T-helper 22 cell (primary cell): Measurements from ENCODE around the gene NATD1.
"Not testable (repeated sequence)": the region's sequence is repeated elsewhere in the genome, so short reads cannot be mapped to it uniquely, and the experiment has no call there.

Source experiments
- DNase-seq: peaks from one replicate; pipeline ENCODE4 v3.0.0-alpha.2; 2020; ENCODE audit warnings: low read depth

The NATD1 gene

DNA sequence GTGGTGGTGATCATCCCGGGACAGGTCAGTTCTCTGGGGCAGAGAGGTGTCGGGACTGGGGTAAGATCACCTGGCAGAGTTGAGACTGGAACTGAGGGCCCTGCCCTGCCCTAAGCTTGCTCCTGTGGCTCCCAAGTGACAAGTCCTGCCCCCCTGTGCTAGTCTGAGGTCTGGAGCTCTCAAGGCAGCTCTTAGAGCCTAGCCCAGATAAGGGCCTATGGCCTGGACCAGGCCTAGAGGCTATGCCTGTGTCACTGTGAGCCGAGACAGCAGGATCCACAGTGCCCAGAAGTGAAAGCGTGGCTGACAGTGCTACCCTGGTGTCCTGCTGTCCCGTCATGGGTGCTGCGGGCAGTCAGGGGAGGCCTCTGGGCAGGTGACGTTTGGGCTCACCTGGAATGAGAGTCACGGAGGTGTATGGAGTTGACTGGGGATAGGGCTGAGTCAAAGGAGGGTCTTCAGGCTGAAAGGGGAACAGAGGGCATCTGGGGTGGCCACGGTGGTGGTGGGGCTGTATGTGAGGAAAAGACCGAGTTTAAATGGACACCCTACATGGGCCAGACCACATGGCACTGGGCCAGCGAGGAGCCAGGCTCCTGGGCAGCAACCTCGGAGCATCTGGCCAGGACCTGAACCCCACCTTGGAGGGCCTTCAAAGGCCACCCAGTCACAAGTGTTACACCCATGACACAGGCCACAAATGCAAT lies 5.5 kb downstream of the NATD1 start:
- no peak for DNase-seq

DNA sequence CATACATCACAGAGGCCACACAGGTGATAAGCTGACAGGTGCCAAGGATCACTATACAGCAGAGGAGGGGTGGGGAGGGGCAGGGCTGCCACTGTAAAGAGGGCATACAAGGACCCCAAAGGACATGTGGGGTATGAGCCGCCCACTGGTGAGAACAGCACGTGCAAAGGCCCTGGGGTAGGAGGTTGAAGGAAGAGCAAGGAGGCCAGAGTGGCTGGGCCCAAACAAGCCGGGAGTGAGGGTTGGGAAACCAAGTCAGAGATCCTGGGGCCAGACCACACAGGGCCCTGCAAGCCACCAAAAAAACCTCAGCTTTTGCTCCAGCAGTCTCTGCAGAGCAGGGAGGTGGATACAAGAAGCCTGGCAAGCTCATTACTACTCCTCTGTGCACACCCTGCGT lies 6.5 kb downstream of the NATD1 start:
- no peak for DNase-seq

DNA sequence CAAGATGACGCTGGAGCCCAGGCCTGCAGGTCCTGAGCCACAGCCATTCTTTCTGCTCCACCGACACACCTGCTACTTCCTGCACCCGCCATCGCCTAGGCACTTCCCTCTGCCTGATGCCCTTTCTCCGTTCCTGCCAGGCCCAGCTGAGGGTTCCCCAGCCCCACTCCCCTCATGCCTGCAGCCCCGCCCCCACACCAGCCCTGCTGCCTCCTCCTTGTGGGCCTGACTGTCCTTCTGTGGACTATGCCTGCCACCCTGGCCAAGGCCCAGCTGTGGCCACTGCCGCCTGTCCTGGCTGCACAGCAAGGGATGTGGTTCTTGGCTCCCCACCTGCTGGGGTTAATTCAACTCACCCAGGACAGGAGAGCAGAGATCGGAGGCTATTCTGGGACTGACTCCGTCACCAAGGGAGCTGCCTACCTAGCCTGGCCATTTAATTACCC lies 7.5 kb downstream of the NATD1 start:
- no peak for DNase-seq

DNA sequence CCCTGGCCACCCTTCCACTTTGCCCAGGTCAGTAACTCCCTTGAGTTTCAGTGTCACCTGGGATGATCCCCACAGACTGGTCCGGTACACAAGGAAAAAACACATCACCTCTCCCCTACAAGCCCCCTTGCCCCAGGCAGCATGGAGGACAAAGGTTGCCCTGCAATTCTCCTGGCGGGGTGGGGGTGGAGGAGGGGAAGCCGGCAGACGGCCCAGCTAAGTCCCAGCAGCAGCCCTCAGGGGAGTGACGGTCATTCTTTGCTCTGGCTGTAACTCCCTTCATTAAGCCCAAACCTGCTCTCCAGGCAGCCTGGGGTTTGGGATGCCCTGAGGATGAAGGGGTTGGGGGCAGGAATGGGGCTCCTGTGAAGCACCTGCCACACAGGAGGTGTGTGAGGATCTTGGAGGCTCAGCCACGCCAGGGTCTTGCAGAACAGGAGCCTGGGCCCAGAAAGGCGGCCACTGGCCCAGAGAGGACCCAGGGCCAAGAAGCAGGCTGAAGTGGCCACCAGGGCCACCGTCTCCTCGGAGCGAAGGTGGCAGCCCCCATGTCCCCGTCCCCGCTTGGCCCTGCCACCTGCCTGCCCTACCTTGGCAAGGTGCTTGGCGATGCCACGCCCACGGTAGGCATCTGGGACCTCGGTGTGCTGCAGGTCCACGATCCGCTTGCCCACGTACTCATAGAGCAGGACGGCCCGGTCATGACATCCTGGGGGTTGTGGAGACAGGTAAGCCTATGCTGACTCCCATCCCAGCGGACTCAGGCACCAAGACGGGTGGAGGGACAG lies 9.5 kb downstream of the NATD1 start:
- DNase-seq = no peak

DNA sequence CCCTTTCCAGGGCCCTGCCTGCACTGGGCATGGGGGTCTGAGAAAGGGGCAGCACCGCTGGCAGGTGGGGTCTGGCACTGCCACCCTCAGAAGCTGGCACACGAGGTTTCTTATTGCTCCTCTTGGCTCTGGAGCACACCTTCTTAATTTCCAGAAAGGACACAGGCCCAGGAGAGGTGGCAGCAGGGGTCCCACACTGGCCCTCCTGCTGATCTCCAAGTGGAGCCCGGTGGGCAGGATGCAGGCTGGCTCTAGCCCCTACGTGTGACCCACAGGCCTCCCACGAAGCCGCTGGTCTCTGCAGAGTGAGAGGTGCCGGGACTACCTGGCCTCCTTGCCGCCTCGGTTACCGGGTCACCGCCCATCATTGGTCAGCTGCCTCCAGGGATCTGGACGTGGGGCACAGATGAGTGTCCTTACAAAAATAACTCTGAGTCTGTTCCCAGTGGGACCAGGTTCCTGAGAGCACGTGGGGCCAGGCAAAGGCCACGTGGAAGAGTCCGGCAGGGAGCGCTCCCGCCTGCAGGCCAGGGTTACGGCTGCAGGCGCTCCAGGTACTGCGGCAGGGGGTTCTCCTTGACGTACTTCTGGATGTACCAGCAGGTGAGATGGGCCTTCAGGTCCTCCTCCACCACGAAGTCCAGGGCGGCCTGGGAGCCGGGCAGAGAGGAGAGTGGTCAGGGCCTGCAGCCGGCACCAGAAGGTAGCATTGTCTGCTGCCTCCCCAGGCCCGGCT lies 10.3 kb downstream of the NATD1 start:
- DNase-seq = no peak

DNA sequence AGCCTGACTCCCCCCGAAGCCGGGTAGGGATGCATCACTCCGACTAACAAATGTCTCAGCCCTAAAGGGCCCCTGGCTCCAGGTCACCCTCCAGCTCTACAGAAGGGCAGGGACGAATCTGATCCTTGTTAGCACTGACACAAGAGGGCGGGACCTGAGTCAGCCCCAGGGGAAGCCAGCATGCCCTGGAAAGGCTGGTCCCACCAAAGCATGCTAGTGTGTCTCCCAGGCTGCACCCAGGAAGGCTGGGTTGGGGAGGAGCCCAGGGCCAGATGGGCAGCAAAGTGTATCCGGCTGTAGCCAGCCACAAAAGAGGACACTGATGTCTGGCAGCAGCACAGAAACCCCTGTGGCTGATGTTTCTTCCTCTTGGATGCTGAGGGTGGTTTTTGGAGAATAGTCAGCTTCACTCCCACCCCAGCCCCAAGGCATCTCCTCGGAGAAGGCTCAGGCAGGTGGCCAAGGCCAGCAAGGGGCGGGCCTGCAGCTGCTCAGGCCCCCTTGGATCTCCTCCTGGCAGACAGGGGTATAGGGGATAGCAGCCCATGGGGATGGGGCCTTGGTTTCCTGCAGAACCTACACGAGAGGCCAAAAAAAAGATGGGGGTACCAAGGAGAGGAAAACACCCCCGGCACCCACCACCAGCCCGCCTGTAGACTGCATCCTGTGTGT lies 11.0 kb downstream of the NATD1 start:
- DNase-seq = no peak

DNA sequence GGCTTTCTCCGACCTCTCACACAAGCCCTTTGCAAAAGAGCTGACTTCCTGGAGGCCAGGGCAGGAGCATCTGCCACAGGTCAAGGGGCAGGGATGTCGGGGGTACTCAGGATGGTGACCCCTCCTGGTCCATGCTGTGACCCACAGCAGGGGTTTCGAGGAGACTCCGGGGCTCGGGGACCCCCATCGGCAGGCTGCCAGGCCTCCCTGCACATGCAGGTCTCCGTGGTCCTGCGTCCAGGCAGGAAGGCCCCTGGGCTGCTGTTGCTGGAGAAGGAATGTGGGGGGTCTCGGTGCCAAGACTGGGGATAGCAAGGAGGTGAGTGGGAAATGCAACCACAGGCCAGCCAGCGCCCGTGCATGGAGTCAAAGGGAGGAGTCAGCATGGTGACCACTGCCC lies 11.6 kb downstream of the NATD1 start:
- DNase-seq = no peak

DNA sequence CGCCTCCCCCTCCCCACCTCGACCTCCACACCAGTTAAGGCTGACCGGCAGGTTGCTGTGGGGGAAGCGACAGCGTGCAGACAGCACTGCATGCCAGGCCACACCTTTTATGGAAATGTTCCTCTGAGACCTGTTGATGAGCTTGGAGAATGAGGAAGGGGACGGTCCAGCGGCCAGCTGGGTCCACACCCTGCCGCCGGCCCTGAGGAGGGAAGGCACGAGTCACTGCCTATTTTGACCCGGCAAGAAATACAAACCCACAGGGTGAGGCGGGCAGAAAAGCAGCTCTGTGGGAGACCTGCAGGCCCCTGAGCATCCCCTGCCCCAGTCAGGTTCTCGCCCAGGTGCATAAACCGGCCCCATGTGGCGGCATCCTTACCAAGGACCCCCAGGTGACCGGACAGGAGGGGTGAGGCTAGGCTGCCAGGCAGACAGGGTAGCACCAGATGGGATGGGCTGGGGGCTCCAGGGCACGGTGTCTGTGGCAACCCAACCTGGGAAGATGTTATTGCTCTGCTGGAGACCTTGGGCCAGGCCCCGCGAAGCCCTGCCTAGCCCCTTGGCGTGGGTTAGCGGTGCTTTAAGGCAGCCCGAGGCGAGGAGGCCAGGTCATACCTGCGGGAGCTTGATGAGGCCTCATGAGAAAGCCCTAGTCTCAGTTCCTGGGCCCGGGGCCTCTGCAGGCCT lies 12.7 kb downstream of the NATD1 start:
- no peak for DNase-seq

DNA sequence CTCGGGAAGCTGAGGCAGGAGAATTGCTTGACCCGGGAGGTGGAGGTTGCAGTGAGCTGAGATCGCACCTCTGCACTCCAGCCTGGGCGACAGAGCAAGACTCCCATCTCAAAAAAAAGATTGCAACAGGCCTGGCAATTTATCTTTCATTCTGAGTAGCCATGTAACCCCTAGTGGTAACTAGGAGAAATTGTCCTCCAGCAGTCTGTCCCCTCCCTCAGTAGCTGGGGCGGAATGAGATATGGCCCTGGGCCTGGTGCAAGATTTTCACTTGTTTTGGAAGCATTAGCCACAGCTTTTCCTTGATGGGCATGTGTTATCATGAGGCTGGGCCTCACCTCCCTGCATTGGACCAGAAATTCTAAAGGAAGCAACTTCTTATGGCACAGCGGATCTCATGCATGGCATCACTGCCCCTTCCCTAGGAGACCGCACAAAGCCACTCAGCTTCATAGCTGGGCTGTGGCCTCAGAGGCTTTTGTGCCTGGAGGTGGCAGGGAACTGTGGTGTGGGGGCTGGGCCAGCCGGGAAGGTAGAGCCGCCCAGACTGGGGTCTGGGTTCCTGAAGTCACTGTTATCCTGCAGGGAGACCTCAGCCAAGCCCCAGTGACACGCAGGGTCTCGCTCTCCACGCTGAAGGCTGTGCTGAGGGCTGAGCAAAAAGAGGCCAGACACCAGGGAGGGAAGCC lies 13.4 kb downstream of the NATD1 start:
- DNase-seq = no peak

DNA sequence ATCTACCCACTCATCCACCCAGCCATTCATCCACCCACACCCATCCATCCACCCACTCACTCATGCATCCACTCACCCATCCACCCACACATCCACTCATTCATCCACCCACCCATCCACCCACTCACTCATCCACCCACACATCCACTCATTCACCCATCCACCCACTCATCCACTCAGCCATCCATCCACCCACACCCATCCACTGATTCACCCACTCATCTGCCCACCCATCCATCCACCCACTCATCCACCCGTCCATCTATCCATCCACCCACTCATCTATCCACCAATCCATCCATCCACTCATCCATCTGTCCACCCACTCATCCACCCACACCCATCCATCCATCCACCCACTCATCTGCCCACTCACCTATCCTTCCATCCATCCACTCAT lies 17.3 kb downstream of the NATD1 start:
- no peak for DNase-seq

DNA sequence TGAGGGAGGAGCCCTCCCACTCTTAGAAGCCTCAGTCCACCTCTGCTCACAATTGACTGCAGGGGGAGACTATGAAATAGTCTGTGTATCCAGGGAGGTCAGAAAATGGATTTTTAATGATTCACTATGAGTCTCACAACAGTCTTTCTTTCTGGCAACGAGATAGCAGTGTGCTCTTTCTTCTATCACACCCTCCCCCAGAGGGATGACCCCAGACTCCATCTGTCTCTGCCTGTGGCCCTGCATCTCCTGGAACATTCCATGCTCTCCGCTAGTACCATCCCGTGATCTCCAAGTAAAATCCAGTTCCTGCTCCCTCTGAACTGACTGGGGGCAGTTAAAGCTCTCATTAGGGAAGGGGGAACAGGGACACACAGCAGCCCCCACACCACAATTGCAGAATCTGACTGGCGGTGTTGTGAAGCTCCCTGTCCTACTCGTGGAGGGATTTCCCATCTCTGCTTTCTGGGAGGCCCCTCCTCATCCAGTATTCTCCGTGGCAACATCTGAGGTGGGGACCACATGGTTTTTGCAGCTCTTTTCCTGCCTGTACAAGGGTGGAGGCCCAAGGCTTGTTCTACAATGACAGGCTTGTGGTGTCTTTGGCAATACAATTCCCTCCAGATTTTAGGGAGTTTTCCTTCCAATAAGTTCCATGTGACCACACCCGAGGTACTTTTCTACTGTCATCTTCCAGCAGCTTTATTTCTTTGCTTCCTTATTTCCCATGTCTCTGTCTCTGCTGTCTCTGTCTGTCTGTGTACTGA lies 19.4 kb downstream of the NATD1 start:
- DNase-seq = no peak

DNA sequence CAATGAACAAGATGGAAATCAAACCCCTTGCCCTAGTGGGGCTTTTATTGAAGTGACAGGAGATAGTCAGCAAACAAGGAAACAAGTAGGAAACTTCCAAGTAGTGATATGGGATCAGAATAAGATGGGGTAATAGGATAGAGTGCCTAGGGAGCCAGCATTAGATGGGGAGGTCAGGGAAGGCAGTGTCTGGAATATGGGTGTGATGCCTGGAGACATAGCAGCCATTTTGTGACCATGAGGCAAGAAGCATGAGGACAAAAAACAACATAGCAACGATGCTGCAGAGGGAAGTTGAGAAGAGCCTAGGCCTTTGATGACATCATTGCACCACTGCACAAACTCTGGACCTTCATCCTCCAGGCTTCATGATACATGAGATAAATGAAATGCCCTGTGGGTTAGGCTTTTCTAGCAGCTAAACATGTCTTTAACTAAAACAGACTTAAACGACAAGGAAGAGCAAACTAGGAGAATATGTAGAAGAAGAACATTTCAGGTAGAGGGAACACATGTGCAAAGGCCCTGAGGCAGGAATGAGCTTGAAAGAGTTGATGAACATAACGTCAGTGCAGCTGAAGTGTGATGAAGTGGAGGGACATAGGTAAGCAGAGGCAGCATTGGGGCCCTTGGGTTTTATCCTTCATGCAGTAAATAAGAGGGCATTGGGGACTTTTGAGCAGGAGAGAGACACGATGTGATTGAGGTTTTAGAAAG lies 21.0 kb downstream of the NATD1 start:
- DNase-seq = no peak

DNA sequence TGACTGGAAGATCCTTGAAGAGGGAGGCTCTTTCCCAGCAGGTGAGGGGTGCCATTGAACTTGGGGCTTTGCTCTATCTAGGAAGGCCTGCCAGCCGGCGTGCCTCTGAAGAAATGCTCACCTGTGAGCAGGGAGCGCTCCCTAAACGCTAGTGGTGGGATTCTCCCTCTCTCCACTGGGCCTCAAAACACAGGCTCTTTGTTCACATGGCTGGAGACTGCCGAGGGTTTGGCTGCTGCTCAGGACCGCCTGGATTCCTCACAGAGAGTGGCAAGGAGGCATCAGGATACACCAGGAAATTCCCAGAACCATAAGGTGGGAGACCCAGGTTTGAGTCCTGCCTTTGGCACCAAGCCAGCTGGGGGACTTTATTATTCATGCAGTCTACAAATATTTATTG lies 21.7 kb downstream of the NATD1 start:
- no peak for DNase-seq

DNA sequence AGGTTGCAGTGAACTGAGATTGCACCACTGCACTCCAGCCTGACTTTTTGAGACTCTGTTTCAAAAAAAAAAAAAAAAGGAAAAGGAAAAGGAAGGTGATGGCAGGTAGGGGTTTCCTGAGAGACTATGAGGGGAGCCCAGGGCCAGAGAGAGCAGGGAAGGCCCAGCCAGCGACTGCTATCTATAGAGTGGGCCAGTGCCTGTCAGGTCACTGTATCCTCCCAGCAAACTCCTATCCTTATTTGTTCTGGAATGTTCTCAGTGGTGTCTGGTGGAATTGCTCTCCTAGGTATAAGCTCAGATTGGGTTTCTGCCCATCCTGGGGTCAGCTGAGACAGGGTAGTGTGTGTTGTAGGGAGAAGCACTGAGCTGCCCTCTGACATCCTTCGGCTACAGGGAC lies 24.4 kb downstream of the NATD1 start:
- DNase-seq = no peak

DNA sequence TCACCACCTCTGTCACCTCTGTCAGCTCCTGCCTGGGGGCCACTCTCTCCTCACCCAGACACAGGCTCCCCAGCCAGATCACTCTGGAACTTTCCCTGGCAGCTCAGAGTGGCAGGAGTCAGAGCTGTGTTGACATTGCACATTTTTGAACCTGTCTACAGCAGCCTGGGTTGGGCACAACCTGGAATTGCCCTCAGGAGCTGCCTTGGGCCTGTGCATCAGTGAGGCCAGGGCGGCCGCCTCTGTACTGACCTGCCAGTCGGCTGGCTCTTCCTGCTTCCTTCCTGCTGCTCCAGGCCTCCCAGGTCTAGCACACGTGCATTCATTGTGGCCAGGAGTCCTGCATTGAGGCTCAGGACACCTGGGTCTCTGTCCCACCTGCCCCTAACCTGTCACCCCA lies 25.1 kb downstream of the NATD1 start:
- no peak for DNase-seq

DNA sequence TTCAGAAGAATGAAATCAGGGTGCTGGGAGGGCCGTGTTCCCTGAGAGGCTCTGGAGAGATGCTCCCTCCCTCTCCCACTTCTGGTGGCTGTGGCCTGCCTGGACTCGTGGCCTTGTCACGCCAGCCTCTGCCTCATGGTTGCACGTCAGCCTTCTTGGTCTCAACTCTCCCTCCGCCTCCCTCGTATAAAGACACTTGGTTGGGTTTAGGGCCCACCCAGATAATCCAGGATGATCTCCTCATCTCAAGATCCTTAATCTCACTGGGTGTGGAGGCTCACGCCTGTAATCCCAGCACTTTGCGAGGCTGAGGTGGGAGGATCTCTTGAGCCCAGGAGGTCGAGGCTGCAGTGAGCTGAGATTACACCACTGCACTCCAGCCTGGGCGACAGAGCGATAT lies 25.9 kb downstream of the NATD1 start:
- not testable (repeated sequence) for DNase-seq

DNA sequence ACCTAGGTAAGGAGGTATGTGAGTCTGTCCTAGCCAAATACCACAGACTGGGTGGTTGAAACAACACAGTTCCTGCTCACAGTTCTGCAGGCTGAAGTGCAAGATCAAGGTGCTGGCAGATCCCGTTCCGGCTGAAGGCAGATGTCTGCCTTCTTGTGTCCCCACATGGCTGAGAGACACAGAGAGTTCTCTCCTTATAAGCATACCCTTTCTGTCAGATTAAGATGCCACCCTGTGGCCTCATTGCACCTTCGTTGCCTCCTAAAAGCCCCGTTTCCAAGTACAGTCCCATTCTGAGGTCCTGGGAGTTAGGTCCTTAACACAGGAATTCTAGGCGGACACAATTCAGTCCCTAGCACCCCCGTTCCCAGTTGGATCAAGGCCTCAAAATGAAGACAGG lies 30.1 kb downstream of the NATD1 start:
- DNase-seq = no peak

DNA sequence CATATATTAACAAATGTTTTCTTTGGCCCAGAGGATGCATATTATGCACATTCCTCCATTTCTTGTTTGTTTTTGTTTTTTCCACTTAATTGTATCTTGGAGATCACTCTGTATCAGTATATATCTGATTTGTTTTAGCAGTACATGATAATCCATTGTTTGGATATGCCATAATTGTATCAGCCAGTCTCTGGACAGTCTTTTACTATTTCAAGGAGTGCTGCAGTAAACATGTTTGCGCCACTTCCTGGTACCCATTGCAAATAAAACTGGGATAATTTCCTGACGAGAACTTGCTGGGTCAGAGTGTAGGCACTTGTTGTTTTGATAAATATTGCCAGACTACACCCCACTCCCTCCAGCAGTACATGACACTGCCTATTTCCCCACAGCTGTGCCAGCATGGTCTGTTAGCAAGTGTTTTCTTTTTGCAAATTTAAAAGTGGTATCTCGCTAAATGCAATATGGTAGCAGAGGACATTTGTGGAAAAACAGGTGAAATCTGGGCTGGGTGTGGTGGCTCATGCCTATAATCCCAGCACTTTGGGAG lies 34.3 kb downstream of the NATD1 start:
- no peak for DNase-seq

DNA sequence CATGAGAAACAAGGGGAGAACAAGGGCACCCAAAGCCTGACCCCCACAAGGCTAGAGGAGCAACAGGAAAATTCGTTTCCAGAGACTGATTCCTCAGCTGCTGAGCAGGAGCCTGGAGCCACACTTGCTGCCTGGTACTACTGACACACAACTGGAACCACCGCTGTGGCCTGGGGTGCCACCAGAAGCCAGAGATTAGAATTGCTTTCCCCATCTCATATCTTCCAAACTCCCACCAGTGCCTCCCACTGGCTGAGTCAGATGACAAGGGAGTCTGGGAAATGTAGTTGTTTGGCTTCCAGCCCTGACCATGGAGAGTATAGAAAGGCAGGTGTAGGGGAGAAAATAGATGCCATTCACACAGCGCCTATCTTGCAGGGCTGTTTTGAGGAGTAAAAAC lies 35.1 kb downstream of the NATD1 start:
- no peak for DNase-seq

DNA sequence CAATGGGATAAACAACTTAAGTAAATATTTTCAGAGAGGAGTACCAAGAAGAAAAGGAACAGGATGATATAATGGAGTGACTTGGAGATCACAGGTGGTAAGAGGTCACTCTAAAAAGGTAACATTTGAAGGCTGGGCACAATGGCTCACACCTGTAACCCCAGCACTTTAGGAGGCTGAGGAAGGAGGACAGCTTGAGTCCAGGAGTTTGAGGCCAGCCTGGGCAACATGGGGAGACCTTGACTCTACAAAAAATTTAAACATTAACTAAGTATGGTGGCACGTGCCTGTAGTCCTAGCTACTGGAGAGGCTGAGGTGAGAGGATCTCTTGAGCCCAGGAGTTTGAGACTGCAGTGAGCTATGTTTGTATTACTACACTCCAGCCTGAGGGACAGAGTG lies 35.9 kb downstream of the NATD1 start:
- DNase-seq = no peak
